ENCODE measurements around the gene TRIM9.
A peak's percentile ranks its signal among the peaks of the same experiment; 100 is the strongest.

GRCh38 chr14:51129130-51129529 lies 34.2 kb upstream of the TRIM9 start:
- TF ChIP-seq, protein P1, sequence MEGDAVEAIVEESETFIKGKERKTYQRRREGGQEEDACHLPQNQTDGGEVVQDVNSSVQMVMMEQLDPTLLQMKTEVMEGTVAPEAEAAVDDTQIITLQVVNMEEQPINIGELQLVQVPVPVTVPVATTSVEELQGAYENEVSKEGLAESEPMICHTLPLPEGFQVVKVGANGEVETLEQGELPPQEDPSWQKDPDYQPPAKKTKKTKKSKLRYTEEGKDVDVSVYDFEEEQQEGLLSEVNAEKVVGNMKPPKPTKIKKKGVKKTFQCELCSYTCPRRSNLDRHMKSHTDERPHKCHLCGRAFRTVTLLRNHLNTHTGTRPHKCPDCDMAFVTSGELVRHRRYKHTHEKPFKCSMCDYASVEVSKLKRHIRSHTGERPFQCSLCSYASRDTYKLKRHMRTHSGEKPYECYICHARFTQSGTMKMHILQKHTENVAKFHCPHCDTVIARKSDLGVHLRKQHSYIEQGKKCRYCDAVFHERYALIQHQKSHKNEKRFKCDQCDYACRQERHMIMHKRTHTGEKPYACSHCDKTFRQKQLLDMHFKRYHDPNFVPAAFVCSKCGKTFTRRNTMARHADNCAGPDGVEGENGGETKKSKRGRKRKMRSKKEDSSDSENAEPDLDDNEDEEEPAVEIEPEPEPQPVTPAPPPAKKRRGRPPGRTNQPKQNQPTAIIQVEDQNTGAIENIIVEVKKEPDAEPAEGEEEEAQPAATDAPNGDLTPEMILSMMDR (conservative IDR thresholded peaks at IDR 0.05; ENCODE audit: low read depth, low read length) = peak; percentile 44; the same call in 1 of the 2 replicates
- TF ChIP-seq EZH2phosphoT487 (IDR thresholded peaks at IDR 0.05; ENCODE audit: borderline replicate concordance, low read length) (no peak), EZH2 (IDR thresholded peaks at IDR 0.05; ENCODE audit: low read length, unreplicated experiment) (no peak)
